AG04450 (cell line): ENCODE measurements around the gene IQGAP3. TPM values are rescaled to one million over a fixed set of nuclear protein-coding genes. Genes with fewer than 3 reads are reported as not detected.
A peak's percentile ranks its signal among the peaks of the same experiment; 100 is the strongest.

Experiments used
- CTCF ChIA-PET: fragments of 300-600, 350-600 bp; formaldehyde crosslinking; extraction: SDS; loops from one replicate; lab custom pipeline; 2022; ENCODE audit warnings: antibody characterized with exemption, inconsistent platforms; lab: Charles Lee
- POLR2A ChIA-PET: fragments of 350-600 bp; formaldehyde crosslinking; extraction: SDS; loops from one replicate; lab custom pipeline; 2021; ENCODE audit warnings: antibody characterized with exemption, inconsistent platforms; lab: Yijun Ruan, JAX
- DNase-seq: peaks from one replicate; pipeline ENCODE4 v3.0.0-alpha.2; 2011; ENCODE audit warnings: low read depth, low spot score
- H3K27ac ChIP-seq: one replicate; pipeline ENCODE4 v1.5.1; 2012; ENCODE audit warnings: low read depth, low read length, control low read depth
- H3K27me3 ChIP-seq: one replicate; pipeline ENCODE4 v1.6.0; 2012; ENCODE audit warnings: low read length; ENCODE audit not compliant: control insufficient read depth, insufficient read depth
- H3K4me3 ChIP-seq: 2 replicates; pipeline ENCODE4 v1.5.1; 2011; ENCODE audit warnings: mild to moderate bottlenecking, low read depth, low read length, control low read depth
- H3K9me3 ChIP-seq: 2 replicates; pipeline ENCODE4 v1.5.1; 2012; ENCODE audit warnings: low read length; ENCODE audit not compliant: control insufficient read depth, insufficient read depth
- CTCF ChIP-seq: IDR thresholded peaks from 2 replicates; pipeline ENCODE4 v1.5.1; 2011; ENCODE audit warnings: low read depth, low read length, control low read depth, inconsistent platforms
- polyA plus RNA-seq: library from polyadenylated mRNA; depleted of rRNA; stranded (reverse); fragments of >200 nt; gene quantifications from 2 replicates; pipeline ENCODE4 v1.2.3, GENCODE V29; 2011

IQGAP3 gene
- polyA plus RNA-seq, 1 experiment: 6.3 TPM

DNA sequence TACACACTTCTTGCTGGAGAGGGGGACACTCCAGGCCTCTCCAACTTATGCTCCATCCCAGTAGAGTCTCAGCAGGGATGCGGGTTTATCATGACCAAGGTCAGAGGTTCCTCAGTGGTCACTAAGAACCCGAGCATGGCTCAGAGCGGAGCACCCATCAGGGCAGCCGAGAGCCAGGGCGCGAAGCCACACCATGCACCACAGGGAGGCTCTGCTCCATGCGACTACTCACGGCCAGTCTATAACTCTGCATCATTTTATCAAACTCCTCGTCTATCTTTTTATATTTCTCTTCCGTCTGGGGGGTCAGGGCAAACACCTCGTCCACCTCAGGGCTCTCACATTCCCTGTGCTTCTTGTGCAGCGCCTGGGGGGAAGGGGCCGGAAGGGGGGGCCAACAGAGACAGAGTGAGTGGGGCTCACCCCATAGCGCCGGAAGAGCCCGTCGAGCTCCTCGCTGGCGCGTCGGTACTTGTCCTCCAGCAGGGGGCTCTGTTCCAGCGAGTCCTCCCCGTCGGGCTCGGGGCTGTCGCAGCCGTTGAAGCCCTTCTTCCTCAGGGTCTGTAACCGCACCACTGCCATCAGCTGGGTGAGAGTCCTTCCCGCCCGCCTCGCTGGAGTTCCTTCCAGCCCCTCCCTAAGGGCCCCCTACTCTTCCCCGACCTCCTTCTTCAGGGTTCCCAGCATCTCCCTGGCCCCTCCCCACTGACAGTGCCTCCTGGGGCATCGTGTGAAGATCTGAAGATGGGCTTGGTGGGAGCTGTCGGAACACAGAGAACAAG is 91.8 kb downstream of the IQGAP3 start:
- peak; percentile 67 for TF ChIP-seq CTCF
- Histone ChIP-seq H3K9me3 (no peaks in the 10 kb centered on the region), H3K27ac (no peak overlapping the region), H3K4me3 (no peak overlapping the region), H3K27me3 (no peaks in the 10 kb centered on the region)
- ChIA-PET POLR2A (interaction anchor here (0.6 kb wide), 1 partner anchor 120 kb away, joined by 5 read pairs; no protein-coding TSS in a partner anchor), CTCF (interaction anchor here (0.5 to 3.0 kb wide), 25 partner anchors 9 to 134 kb away, joined by 3 to 22 read pairs (median 4); partner anchors contain the start of gene MEF2D)
- DNase-seq: no peak

- DNase-seq: no peak
- no peak overlapping the region for H3K27ac ChIP-seq
- POLR2A ChIA-PET: no interaction called here
Measured at GRCh38 chr1:156480016-156480370, 92.4 kb downstream of the IQGAP3 start.

DNA sequence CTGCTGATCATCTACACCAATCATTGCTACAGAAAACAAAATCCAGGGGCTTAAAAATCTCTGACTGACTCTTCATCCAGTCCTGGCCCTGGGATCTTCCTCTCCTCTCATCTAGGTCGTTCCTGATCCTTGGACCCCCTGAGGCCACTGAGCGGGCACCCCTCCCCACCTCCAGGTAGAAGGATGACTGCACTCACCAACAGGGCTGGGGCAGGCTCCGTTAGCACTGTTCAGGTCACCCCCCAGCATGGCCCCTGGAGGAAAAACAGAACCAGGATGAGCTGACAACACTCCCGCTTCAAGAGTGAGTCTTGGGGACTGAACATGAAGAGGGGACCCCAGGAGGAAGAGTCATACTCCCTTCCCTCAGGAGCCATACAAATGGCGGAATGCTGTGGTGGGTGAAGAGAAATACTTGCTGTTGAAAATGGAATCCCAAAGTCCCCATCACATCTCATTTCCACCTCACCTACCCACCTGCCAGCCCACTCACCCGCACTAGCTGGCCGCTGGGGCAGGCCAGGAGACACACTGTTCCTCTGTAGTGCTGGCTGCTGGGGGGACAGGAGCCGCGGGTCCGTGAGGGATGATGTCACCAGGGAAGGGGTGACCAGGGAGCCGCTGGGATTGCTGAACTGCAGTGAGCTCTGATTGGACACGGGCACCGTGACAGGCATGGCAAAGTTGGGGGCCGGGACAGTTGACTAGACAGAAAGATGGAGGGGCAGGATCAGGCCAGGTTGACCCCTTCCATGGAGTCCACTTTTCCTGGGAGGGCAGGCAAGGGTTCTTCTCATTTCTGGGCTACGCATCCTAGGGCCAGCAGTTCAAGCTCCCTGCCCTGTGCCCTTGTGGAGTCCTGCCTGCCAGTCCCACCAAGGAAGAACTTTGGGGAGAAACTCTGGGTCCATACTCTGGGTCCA is 93.0 kb downstream of the IQGAP3 start:
- Histone ChIP-seq H3K9me3 (no peaks in the 10 kb centered on the region), H3K27me3 (no peaks in the 10 kb centered on the region), H3K4me3 (no peak overlapping the region), H3K27ac (no peak overlapping the region)
- no peak for DNase-seq
- TF ChIP-seq CTCF: no peak
- ChIA-PET CTCF (interaction anchor here (0.7 to 3.0 kb wide), 3 partner anchors 10 to 18 kb away, joined by 3 to 16 read pairs (median 8); no protein-coding TSS in a partner anchor), POLR2A (no interaction called here)

More at GRCh38 chr1:156480016-156480370, 92.4 kb downstream of the IQGAP3 start:
- H3K27me3 ChIP-seq: no peaks in the 10 kb centered on the region
- CTCF ChIA-PET: interaction anchor here (0.6 to 3.0 kb wide), 22 partner anchors 10 to 135 kb away, joined by 3 to 22 read pairs (median 4); partner anchors contain the start of gene MEF2D
- TF ChIP-seq CTCF: no peak; the same call in 1 of the 2 replicates
- H3K4me3 ChIP-seq: no peak overlapping the region
- no peaks in the 10 kb centered on the region for H3K9me3 ChIP-seq

DNA sequence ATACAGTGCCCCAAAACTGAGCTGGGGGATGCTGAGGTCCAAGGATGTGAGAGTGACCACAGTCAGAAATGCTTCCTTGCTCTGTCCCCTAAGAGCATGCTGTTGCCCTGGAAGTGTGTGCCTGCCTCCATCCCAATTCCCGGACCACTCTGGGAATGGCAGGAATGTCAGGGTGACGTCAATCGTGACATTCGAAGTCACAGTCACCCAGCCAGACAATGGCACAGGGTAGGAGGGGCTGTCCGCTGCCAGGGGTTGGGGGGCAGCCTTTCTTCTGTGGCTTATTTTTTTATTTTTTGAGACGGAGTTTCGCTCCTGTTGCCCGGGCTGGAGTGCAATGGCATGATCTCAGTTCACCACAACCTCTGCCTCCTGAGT is 94.1 kb downstream of the IQGAP3 start:
- DNase-seq: no peak
- no peaks in the 10 kb centered on the region for H3K9me3 ChIP-seq
- H3K27me3 ChIP-seq: no peaks in the 10 kb centered on the region
- CTCF ChIA-PET: no interaction called here
- POLR2A ChIA-PET: no interaction called here
- H3K27ac ChIP-seq: peak overlapping the region; percentile 11
- no peak overlapping the region for H3K4me3 ChIP-seq
- no peak for TF ChIP-seq CTCF
